COLO668 (cell line): ENCODE results near the gene MAPK8IP1.

Experiments
- DNase-seq: peaks from one replicate; lab custom pipeline; 2025; ENCODE audit not compliant: unreplicated experiment; lab: John Stamatoyannopoulos, UW

MAPK8IP1 gene

DNA sequence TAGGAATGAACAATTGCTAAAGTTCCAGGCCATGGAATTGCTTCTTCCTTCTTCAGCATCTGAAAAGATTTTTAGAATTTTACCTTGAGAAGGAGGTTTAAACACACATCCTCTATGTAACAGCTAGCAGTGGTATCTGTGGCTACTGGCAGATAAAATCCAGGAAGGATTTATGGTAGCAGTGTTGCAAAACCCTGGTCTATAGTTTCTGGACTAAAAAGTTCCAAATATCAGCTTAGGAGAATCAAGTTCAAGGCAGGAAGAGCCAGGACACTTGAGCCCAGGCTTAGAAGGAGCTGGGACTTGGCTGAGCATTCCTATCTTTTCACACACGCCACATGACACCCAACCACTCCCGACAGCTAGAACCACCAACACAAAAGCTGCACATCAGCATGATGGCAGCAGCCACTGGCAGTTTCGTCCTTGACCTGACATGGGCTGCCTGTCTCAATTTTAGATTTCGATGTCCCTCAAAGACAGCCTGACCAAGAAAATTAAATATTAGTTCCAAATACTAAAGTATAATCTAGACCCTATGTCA, 51.1 kb downstream of the MAPK8IP1 start:
- no peak for DNase-seq

GRCh38 chr11:45937916-45938315, 52.5 kb downstream of the MAPK8IP1 start:
- DNase-seq = no peak

DNA sequence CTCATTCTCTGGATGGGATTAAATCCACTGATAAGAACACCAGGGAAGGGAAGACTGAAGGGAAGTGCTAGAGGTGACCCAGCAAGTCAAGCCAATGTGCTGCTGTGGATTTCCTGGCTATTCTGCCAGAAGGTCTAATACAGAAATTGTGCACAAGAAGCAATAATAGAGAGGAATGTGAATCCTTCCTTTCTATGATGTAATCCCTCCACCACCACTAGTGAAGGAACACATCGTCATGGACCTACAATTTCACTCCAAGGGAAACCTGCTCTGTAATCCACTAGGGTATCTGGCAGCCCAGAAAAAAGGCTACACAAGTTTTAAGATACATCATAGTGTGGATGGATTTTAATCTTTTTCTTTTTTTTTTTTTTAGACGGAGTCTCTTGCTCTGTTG, 54.4 kb downstream of the MAPK8IP1 start:
- no peak for DNase-seq

GRCh38 chr11:45941285-45941684, 55.8 kb downstream of the MAPK8IP1 start:
- no peak for DNase-seq

GRCh38 chr11:45942381-45942780, 56.9 kb downstream of the MAPK8IP1 start:
- no peak for DNase-seq

DNA sequence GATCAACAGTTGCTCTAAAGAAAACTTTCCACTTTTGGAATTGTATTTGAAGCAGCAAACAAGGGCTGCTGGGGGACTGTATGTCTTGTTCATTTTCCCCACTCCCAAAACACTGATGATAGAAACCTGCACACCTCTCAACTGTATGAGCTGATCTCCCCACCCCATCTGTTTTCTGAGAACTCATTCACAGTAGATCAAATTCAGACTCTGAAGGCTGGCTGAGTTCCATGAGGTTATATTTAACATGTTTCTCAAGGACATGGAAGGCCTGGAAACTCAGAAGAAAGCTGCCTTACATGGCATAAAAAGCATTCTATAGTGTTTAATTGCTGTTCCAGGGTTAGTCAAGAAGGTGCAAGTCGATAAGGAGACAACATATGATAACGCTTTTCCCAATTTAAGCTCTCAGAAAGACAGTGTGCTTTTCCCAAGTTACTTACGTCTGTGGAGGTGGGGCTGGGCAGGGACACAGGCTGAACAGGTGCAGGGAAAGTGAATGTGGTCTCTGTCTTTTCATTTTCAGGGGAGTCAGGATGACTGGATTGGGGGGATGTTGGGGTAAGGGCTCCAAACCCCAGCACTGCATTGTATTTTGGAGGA, 60.0 kb downstream of the MAPK8IP1 start:
- no peak for DNase-seq

- DNase-seq = no peak
Observed at GRCh38 chr11:45947885-45948284, 62.4 kb downstream of the MAPK8IP1 start.

GRCh38 chr11:45948356-45948755, 62.9 kb downstream of the MAPK8IP1 start:
- no peak for DNase-seq

DNA sequence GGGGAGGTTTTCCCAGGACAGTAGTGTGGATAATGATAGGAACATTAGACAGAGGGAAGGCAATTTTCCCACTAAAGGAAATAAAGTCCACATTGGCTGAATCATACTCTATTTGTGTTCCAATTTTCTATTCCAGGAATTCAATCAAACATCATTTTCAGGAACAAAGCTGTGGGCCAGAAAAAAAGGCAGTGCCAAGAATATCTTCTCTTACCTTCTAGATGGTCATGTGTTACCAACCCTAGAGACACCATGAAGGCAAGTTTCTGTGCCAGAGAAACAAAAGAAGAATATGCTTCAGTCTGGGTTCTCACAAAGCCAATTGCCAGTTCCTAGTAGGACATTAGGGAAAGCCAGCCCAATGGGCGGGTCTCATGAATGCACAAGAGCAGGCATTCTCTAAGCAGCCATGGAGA, 64.5 kb downstream of the MAPK8IP1 start:
- no peak for DNase-seq
